ENCODE measurements around the gene DAND5. TPM values are rescaled to one million over a fixed set of nuclear protein-coding genes. Genes with fewer than 3 reads are reported as not detected.

Gene DAND5
- total and polyA plus RNA-seq, 2 of the 13 experiments (the other 11 are each of a cell fraction or from before 2014, with no cell fraction given) = 0.04 TPM; not detected in 1

GRCh38 chr19:12994701-12995595, 25.6 kb downstream of the DAND5 start, which contains the start of gene NFIX (continued):
- TF ChIP-seq AHR (CRISPR knock-in tag; IDR thresholded peaks at IDR 0.05) (no peak), SRY (CRISPR knock-in tag; IDR thresholded peaks at IDR 0.05) (0 out of 2 replicates have a peak, but pooled peaks have one; percentile 48), JUND (CRISPR knock-in tag; IDR thresholded peaks at IDR 0.05) (no peak), ZNF616 (CRISPR knock-in tag; IDR thresholded peaks at IDR 0.05; ENCODE audit: low read depth) (no peak), ZBTB42 (CRISPR knock-in tag; IDR thresholded peaks at IDR 0.05) (no peak), KMT2A (CRISPR knock-in tag; IDR thresholded peaks at IDR 0.05) (0 out of 2 replicates have a peak, but pooled peaks have one; percentile 41), NCOA1 (CRISPR knock-in tag; IDR thresholded peaks at IDR 0.05) (no peak), RXRB (CRISPR knock-in tag; IDR thresholded peaks at IDR 0.05; ENCODE audit: borderline replicate concordance) (no peak), ZNF292 (CRISPR knock-in tag; IDR thresholded peaks at IDR 0.05; ENCODE audit: borderline replicate concordance, low read depth) (no peak), ZNF761 (CRISPR knock-in tag; conservative IDR thresholded peaks at IDR 0.05) (no peak), SRF (IDR thresholded peaks at IDR 0.05; ENCODE audit: low read depth, low read length) (no peak), FOSL1 (CRISPR knock-in tag; IDR thresholded peaks at IDR 0.05; ENCODE audit: borderline replicate concordance) (no peak), ZNF7 (CRISPR knock-in tag; IDR thresholded peaks at IDR 0.05) (no peak), GPN1 (CRISPR knock-in tag; IDR thresholded peaks at IDR 0.05; ENCODE audit: borderline replicate concordance) (no peak), TMF1 (CRISPR knock-in tag; IDR thresholded peaks at IDR 0.05; ENCODE audit: low read depth) (no peak), NFE2L2 (IDR thresholded peaks at IDR 0.05; ENCODE audit: low read length) (no peak), ZNF780A (CRISPR knock-in tag; IDR thresholded peaks at IDR 0.05) (no peak), SP2 (CRISPR knock-in tag; IDR thresholded peaks at IDR 0.05) (no peak), KLF12 (CRISPR knock-in tag; IDR thresholded peaks at IDR 0.05; ENCODE audit: borderline replicate concordance) (no peak), WIZ (CRISPR knock-in tag; IDR thresholded peaks at IDR 0.05) (no peak)
- TF ChIP-seq, protein P1, sequence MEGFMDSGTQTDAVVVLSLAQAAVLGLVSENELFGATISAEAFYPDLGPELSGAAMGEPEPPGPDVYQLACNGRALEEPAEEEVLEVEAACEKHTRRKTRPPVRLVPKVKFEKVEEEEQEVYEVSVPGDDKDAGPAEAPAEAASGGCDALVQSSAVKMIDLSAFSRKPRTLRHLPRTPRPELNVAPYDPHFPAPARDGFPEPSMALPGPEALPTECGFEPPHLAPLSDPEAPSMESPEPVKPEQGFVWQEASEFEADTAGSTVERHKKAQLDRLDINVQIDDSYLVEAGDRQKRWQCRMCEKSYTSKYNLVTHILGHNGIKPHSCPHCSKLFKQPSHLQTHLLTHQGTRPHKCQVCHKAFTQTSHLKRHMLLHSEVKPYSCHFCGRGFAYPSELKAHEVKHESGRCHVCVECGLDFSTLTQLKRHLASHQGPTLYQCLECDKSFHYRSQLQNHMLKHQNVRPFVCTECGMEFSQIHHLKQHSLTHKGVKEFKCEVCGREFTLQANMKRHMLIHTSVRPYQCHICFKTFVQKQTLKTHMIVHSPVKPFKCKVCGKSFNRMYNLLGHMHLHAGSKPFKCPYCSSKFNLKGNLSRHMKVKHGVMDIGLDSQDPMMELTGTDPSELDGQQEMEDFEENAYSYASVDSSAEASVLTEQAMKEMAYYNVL (CRISPR knock-in tag; IDR thresholded peaks at IDR 0.05; ENCODE audit: borderline replicate concordance) = no peak
- TF ChIP-seq, protein P2, sequence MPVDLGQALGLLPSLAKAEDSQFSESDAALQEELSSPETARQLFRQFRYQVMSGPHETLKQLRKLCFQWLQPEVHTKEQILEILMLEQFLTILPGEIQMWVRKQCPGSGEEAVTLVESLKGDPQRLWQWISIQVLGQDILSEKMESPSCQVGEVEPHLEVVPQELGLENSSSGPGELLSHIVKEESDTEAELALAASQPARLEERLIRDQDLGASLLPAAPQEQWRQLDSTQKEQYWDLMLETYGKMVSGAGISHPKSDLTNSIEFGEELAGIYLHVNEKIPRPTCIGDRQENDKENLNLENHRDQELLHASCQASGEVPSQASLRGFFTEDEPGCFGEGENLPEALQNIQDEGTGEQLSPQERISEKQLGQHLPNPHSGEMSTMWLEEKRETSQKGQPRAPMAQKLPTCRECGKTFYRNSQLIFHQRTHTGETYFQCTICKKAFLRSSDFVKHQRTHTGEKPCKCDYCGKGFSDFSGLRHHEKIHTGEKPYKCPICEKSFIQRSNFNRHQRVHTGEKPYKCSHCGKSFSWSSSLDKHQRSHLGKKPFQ (CRISPR knock-in tag; IDR thresholded peaks at IDR 0.05; ENCODE audit: insufficient replicate concordance) = no peak

Measured in HepG2 (cell line).